Raji (cell line): ENCODE data around the gene MAPK9.

Source experiments
- POLR2A ChIP-seq: IDR thresholded peaks from 2 replicates; pipeline ENCODE4 v1.6.1; 2011; ENCODE audit warnings: low read depth, low read length, control low read depth; ENCODE audit not compliant: insufficient read depth

The MAPK9 gene

GRCh38 chr5:180291943-180292831 is at the start of gene MAPK9:
TSS of gene MAPK9 (minus strand) at chr5:180292083. CDS start at chr5:180280561, 11,522 bp downstream.
- peak; percentile 72 for TF ChIP-seq POLR2A

- no peak for TF ChIP-seq POLR2A
Observed at GRCh38 chr5:180341595-180341994, 49.7 kb upstream of the MAPK9 start.

GRCh38 chr5:180340856-180341255 is 49.0 kb upstream of the MAPK9 start:
- no peak for TF ChIP-seq POLR2A

- TF ChIP-seq POLR2A = no peak
Observed at GRCh38 chr5:180339583-180340183, 47.8 kb upstream of the MAPK9 start.

- no peak for TF ChIP-seq POLR2A
Observed at GRCh38 chr5:180338001-180338707, 46.3 kb upstream of the MAPK9 start.

GRCh38 chr5:180336234-180337020 is 44.5 kb upstream of the MAPK9 start:
- TF ChIP-seq POLR2A = no peak

- TF ChIP-seq POLR2A = no peak
Observed at GRCh38 chr5:180335614-180336233, 43.8 kb upstream of the MAPK9 start.

GRCh38 chr5:180334751-180335613 is 43.1 kb upstream of the MAPK9 start:
- TF ChIP-seq POLR2A = no peak

GRCh38 chr5:180334176-180334575 is 42.3 kb upstream of the MAPK9 start:
- TF ChIP-seq POLR2A = no peak

GRCh38 chr5:180333661-180334060 is 41.8 kb upstream of the MAPK9 start:
- no peak for TF ChIP-seq POLR2A

- TF ChIP-seq POLR2A = no peak
Observed at GRCh38 chr5:180332861-180333260, 41.0 kb upstream of the MAPK9 start.

- TF ChIP-seq POLR2A = no peak
Observed at GRCh38 chr5:180332051-180332517, 40.2 kb upstream of the MAPK9 start.

GRCh38 chr5:180331647-180331950 is 39.7 kb upstream of the MAPK9 start:
- TF ChIP-seq POLR2A = no peak
